ENCODE results near the gene SERPINH1.

GRCh38 chr11:75527130-75527529 lies 34.9 kb upstream of the SERPINH1 start:
- no peak for TF ChIP-seq POLR2A (IDR thresholded peaks at IDR 0.05)
- TF ChIP-seq CTCF (IDR thresholded peaks at IDR 0.05) = no peak
